HepG2 (cell line): ENCODE measurements around the gene ZBTB46. TPM values are rescaled to one million over a fixed set of nuclear protein-coding genes. Genes with fewer than 3 reads are reported as not detected.

Experiments
- BCL6 ChIP-seq: IDR thresholded peaks from 2 replicates; pipeline ENCODE4 v1.6.1; 2016; ENCODE audit warnings: missing genetic modification reagents, missing compliant biosample characterization
- CBX5 ChIP-seq: sonication (generic); formaldehyde crosslinking; IDR thresholded peaks from 2 replicates; pipeline ENCODE4 v1.4.0; 2020; ENCODE audit warnings: missing genetic modification reagents, borderline replicate concordance
- GABPB1 ChIP-seq: IDR thresholded peaks from 2 replicates; pipeline ENCODE4 v1.6.1; 2016; ENCODE audit warnings: mild to moderate bottlenecking, missing genetic modification reagents, moderate library complexity, missing compliant biosample characterization
- KDM6A ChIP-seq: IDR thresholded peaks from 2 replicates; pipeline ENCODE4 v1.6.1; 2016; ENCODE audit warnings: low read depth
- MAF1 ChIP-seq: sonication (generic); formaldehyde crosslinking; IDR thresholded peaks from 2 replicates; pipeline ENCODE4 v1.5.0; 2020; ENCODE audit warnings: missing genetic modification reagents, borderline replicate concordance
- MTERF4 ChIP-seq: sonication (generic); formaldehyde crosslinking; IDR thresholded peaks from 2 replicates; pipeline ENCODE4 v1.8.0; 2023; ENCODE audit warnings: mild to moderate bottlenecking, missing genetic modification reagents
- SNAI1 ChIP-seq: sonication (generic); formaldehyde crosslinking; IDR thresholded peaks from 2 replicates; pipeline ENCODE4 v1.5.0; 2020; ENCODE audit warnings: mild to moderate bottlenecking, missing genetic modification reagents, borderline replicate concordance
- SRSF4 ChIP-seq: fragments of 200-400 bp; formaldehyde crosslinking; IDR thresholded peaks from one replicate; pipeline ENCODE4 v1.6.1; 2018; ENCODE audit warnings: mild to moderate bottlenecking, low read depth, low read length, moderate library complexity; ENCODE audit not compliant: poor library complexity, severe bottlenecking
- ZBTB46 ChIP-seq: sonication (generic); formaldehyde crosslinking; IDR thresholded peaks from 2 replicates; pipeline ENCODE4 v1.4.0; 2020; ENCODE audit warnings: mild to moderate bottlenecking, missing genetic modification reagents, borderline replicate concordance
- ZNF121 ChIP-seq: sonication (generic); formaldehyde crosslinking; IDR thresholded peaks from 2 replicates; pipeline ENCODE4 v1.5.0; 2020; ENCODE audit warnings: mild to moderate bottlenecking, missing genetic modification reagents
- ZNF253 ChIP-seq: sonication (generic); formaldehyde crosslinking; IDR thresholded peaks from 2 replicates; pipeline ENCODE4 v1.8.0; 2022; ENCODE audit warnings: mild to moderate bottlenecking, missing genetic modification reagents, borderline replicate concordance
- ZNF263 ChIP-seq: sonication (generic); formaldehyde crosslinking; IDR thresholded peaks from 2 replicates; pipeline ENCODE4 v1.4.0; 2020; ENCODE audit warnings: missing genetic modification reagents
- ZNF335 ChIP-seq: sonication (generic); formaldehyde crosslinking; IDR thresholded peaks from 2 replicates; pipeline ENCODE4 v1.4.0; 2020; ENCODE audit warnings: missing genetic modification reagents
- ZNF703 ChIP-seq: sonication (generic); formaldehyde crosslinking; IDR thresholded peaks from 2 replicates; pipeline ENCODE4 v1.5.1; 2020; ENCODE audit warnings: missing genetic modification reagents, mild to moderate bottlenecking, moderate library complexity, borderline replicate concordance
- polyA plus RNA-seq, 8 experiments: library from polyadenylated mRNA; depleted of rRNA in 3 of 8; stranded (reverse) in 7 of 8; unstranded in 1 of 8; fragments of >200 nt; fragmentation: Illumina TruSeq in 4 of 8; extraction: Trizol in 4 of 8; gene quantifications; 2 replicates each; pipeline versions ENCODE4 v1.2.1 to v1.2.3, GENCODE V29; 2011 to 2016; ENCODE audit warnings: low read depth in 4 of 8, missing spikeins in 1 of 8, mixed read lengths in 1 of 8; ENCODE audit not compliant: insufficient read depth in 1 of 8
- total RNA-seq, 5 experiments: library from RNA; depleted of rRNA; stranded (reverse); fragments of >200 nt; fragmentation: Illumina TruSeq; extraction: Trizol; gene quantifications; 2 replicates each; pipeline ENCODE4 v1.2.3, GENCODE V29; 2016; ENCODE audit warnings: low read depth in 1 of 5
- TF ChIP-seq, protein P1 (sequence below): sonication (generic); formaldehyde crosslinking; conservative IDR thresholded peaks from 2 replicates; pipeline ENCODE4 v1.8.1; 2023; ENCODE audit warnings: missing genetic modification reagents
- TF ChIP-seq, protein P2 (sequence below): sonication (generic); formaldehyde crosslinking; IDR thresholded peaks from 2 replicates; pipeline ENCODE4 v1.8.1; 2023; ENCODE audit warnings: mild to moderate bottlenecking, missing genetic modification reagents, borderline replicate concordance

ZBTB46 gene
- total and polyA plus RNA-seq, 2 of the 13 experiments (the other 11 are each of a cell fraction or from before 2014, with no cell fraction given) = 1.6 to 13.5 TPM

GRCh38 chr20:63739130-63740069 lies 91.7 kb downstream of the ZBTB46 start, which contains the start of gene SLC2A4RG (continued):
- TF ChIP-seq MTERF4 (CRISPR knock-in tag) = peak; percentile 92
- TF ChIP-seq ZNF703 (CRISPR knock-in tag) = no peak; the same call in 1 of the 2 replicates
- peak; percentile 87 for TF ChIP-seq BCL6
- TF ChIP-seq ZNF263 (CRISPR knock-in tag) = peak; percentile 57; the same call in 1 of the 2 replicates
- TF ChIP-seq ZBTB46 (CRISPR knock-in tag) = no peak
- peak; percentile 94; the same call in 1 of the 2 replicates for TF ChIP-seq MAF1 (CRISPR knock-in tag)
- peak; percentile 82 for TF ChIP-seq GABPB1 (CRISPR knock-in tag)
- peak; percentile 37; the same call in 1 of the 2 replicates for TF ChIP-seq ZNF335 (CRISPR knock-in tag)
- TF ChIP-seq CBX5 (CRISPR knock-in tag) = peak; percentile 67; the same call in 1 of the 2 replicates
- TF ChIP-seq ZNF121 (CRISPR knock-in tag) = no peak; the same call in 1 of the 2 replicates
- TF ChIP-seq ZNF253 (CRISPR knock-in tag) = 0 out of 2 replicates have a peak, but pooled peaks have one; percentile 33
- 0 out of 2 replicates have a peak, but pooled peaks have one; percentile 3 for TF ChIP-seq SNAI1 (CRISPR knock-in tag)
- TF ChIP-seq, protein P1, sequence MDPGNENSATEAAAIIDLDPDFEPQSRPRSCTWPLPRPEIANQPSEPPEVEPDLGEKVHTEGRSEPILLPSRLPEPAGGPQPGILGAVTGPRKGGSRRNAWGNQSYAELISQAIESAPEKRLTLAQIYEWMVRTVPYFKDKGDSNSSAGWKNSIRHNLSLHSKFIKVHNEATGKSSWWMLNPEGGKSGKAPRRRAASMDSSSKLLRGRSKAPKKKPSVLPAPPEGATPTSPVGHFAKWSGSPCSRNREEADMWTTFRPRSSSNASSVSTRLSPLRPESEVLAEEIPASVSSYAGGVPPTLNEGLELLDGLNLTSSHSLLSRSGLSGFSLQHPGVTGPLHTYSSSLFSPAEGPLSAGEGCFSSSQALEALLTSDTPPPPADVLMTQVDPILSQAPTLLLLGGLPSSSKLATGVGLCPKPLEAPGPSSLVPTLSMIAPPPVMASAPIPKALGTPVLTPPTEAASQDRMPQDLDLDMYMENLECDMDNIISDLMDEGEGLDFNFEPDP = no peak
- TF ChIP-seq KDM6A (CRISPR knock-in tag) = peak; percentile 68; the same call in 1 of the 2 replicates
- peak; percentile 63 for TF ChIP-seq SRSF4
- TF ChIP-seq, protein P2, sequence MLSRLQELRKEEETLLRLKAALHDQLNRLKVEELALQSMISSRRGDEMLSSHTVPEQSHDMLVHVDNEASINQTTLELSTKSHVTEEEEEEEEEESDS = 0 out of 2 replicates have a peak, but pooled peaks have one; percentile 67
